GM10266 (cell line): Measurements from ENCODE around the gene KPNA4.

Source experiments
- DNase-seq: peaks from one replicate; pipeline ENCODE4 v3.0.0; 2012; ENCODE audit errors: extremely low spot score
- TF ChIP-seq, protein P1 (sequence below): IDR thresholded peaks from 2 replicates; pipeline ENCODE4 v1.5.1; 2012; ENCODE audit warnings: mild to moderate bottlenecking, low read depth; ENCODE audit not compliant: control insufficient read depth, insufficient read depth; ENCODE audit errors: missing control alignments

The KPNA4 gene

DNA sequence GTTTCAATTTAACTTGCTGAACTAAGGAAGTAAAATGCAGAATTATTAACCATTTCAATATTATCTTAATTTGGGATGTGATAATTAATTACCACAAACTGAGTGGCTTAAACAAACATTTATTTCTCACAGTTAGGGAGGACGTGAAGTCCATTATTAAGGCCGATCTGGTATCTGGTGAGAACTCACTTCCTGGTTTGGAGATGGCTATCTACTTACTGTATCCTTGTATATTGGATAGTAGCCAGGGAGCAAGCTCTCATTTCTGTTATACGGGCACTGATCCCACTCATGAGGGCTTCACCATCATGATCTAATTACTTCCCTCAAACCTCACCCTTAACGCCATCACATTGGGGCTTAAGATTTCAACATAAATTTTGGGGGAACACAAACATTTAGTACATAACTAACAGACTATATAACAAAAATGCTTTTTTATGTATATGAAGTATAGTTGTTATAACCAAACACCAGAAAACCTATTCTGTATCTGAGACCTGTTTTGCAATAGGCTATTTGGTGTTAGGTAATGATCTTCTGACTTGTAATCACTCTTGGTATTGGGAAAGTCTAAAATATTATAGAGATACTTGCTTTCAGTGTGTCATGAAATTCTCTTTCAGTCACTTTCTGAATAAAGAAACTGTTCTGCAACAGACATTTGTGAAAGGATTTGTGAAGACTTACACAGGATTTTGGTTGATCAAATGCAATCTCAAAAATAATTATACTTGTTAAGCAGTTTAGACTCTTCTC, 4.7 kb upstream of the KPNA4 start:
- DNase-seq: no peak
- TF ChIP-seq, protein P1, sequence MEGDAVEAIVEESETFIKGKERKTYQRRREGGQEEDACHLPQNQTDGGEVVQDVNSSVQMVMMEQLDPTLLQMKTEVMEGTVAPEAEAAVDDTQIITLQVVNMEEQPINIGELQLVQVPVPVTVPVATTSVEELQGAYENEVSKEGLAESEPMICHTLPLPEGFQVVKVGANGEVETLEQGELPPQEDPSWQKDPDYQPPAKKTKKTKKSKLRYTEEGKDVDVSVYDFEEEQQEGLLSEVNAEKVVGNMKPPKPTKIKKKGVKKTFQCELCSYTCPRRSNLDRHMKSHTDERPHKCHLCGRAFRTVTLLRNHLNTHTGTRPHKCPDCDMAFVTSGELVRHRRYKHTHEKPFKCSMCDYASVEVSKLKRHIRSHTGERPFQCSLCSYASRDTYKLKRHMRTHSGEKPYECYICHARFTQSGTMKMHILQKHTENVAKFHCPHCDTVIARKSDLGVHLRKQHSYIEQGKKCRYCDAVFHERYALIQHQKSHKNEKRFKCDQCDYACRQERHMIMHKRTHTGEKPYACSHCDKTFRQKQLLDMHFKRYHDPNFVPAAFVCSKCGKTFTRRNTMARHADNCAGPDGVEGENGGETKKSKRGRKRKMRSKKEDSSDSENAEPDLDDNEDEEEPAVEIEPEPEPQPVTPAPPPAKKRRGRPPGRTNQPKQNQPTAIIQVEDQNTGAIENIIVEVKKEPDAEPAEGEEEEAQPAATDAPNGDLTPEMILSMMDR: no peak

DNA sequence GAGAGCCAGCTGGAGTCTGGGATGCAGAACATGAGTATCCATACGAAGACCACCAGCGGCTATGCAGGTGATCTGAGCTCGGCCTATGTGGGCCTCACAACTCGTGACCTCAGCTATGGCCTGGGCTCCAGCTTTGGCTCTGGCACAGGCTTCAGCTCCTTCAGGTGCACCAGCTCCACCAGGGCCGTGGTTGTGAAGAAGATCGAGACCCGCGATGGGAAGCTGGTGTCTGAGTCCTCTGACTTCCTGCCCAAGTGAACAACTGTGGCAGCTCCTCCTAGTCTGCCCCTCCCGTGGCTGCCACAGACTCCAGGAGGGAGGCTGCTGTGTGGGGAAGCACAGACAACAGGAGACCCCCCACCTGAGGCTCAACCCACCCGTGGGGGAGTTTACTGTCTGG, 3.6 kb upstream of the KPNA4 start:
- TF ChIP-seq, protein P1: no peak

DNA sequence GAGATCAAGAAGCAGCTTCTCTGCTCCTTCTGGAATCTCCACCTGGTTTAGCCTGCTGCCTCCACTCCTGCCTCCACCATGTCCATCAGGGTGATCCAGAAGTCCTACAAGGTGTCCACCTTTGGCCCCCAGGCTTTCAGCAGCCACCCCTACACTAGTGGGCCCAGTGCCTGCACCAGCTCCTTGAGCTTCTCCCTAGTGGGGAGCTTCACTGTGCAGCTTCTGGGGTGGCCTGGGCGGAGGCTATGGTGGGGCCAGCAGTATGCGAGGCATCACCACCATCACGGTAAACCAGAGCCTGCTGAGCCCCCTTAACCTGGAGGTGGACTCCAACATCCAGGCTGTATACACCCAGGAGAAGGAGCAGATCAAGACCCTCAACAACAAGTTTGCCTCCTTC, 2.4 kb upstream of the KPNA4 start:
- TF ChIP-seq, protein P1: no peak
- no peak for DNase-seq

More for the DNA sequence above, 3.6 kb upstream of the KPNA4 start:
- DNase-seq: no peak

DNA sequence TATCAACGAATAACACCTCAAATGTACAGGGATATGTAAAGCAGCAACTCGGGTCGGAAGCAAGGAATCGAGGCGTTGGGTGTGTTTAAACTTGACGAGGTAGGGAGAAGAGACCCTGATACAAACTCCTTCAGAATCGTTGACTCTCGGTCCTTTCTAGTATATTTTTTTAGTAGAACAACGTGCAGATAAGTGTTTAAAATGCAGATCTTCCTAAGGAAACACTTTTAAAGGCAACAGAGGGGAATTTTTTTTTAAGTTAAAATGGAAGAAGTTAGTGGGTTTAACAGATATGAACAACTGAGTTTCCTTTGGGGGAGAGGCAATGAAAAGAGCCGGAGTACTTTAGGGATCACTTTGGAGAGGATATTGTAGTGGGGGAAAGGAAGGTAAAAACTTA, 1.1 kb upstream of the KPNA4 start:
- DNase-seq: peak; percentile 20
- TF ChIP-seq, protein P1: no peak

DNA sequence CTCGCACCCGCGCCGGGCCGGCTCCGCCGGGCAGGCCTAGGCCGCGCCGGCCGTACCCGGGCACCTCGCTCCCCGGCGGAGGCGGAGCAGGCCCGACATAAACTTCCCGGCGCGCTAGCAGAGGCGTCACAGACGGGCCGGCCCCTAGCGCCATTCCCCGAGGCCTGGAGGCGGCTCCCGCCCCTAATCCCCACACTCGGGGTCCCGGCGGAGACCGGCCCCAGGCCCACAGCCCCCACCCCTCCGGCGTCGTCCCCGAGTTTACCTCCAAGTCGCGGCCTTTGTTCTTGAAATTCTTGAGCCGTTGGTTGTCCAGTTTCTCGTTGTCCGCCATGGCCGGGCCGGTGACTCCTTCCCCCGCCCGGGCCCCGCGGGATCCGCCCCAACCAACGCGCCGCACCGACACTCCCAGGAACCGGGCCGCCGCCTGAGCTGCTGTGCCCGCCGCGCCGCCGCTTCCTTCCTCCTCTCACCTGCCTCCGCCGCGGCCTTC, 376 bp downstream of the KPNA4 start:
- DNase-seq: peak; percentile 78
- TF ChIP-seq, protein P1: no peak

DNA sequence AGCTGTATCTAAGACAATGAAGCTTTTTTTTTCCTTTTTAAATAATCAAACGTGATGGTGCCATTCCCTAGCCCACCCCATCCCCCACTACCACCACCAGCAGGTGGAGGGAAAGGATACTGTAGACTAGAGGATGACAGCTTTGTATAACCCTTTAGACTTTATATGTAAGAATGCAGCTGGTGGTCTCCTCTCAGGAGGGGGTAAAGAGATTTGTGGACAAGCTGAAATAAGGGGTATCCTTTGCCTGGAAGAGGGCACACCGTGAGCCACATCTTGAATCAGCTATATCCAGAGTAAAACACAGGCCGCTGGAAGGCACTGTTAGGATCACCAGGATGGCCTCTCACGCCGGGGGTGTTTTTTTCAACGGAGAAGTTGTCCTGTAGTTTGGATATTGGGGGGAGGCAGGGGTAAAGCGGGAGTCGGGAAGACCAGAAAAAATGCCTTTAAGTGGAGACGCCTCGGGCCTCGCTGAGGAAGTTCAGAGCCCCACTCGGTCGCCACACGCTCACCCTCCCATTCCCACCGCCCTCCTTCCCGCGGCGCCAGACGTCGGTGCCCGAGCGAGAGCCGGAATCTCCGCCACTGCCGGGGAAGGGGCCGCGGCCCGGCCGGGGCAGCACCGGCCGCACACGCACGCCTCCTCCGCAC, 986 bp downstream of the KPNA4 start:
- TF ChIP-seq, protein P1: no peak
- peak; percentile 7 for DNase-seq

DNA sequence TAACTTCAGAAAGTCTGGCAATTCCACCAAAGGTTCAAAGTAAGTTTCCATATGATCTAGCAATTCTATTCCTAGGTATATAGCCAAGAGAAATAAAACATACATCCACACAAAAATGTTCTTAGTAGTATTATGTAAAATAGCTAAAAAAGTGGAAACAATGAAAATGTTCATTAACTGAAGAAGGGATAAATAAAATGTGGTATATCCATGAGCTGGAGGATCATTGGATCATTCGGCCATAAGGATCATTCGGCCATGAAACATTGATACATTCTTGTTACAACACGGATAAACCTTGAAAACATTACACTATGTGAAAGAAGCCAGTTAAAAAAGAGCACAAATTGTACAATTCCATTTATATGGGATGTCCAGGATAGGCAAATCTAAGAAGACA, 2.4 kb downstream of the KPNA4 start:
- DNase-seq: no peak
- TF ChIP-seq, protein P1: no peak
